Neutrophil (primary cell): ENCODE results near the gene ANAPC1.

ENCODE experiments used
- H3K27ac ChIP-seq: fragments of 200-600 bp; sonication (generic); 2 replicates; pipeline ENCODE4 v1.5.1; 2016; ENCODE audit warnings: mild to moderate bottlenecking, moderate library complexity
- H3K27me3 ChIP-seq: fragments of 200-600 bp; sonication (generic); 2 replicates; pipeline ENCODE4 v1.6.0; 2016; ENCODE audit warnings: mild to moderate bottlenecking
- H3K36me3 ChIP-seq: fragments of 200-600 bp; sonication (generic); 2 replicates; pipeline ENCODE4 v1.5.1; 2017
- H3K4me1 ChIP-seq, 2 experiments: fragments of 200-600 bp in 1 of 2; sonication (generic) in 1 of 2; 1 replicate in 1 of 2; 2 replicates in 1 of 2; pipeline versions ENCODE4 v1.5.1 to v1.6.1; 2013 to 2016; ENCODE audit warnings: low read depth in 1 of 2, low read length in 1 of 2, mild to moderate bottlenecking in 1 of 2, moderate library complexity in 1 of 2; ENCODE audit not compliant: control insufficient read depth in 1 of 2, insufficient read depth in 1 of 2
- H3K4me3 ChIP-seq, 2 experiments: fragments of 200-600 bp in 1 of 2; sonication (generic) in 1 of 2; 1 replicate in 1 of 2; 2 replicates in 1 of 2; pipeline ENCODE4 v1.5.1; 2013 to 2016; ENCODE audit warnings: low read depth in 1 of 2, low read length in 1 of 2, mild to moderate bottlenecking in 1 of 2, moderate library complexity in 1 of 2
- H3K9me3 ChIP-seq: fragments of 200-600 bp; sonication (generic); 2 replicates; pipeline ENCODE4 v1.5.1; 2016
- CTCF ChIP-seq: fragments of 200-600 bp; sonication (generic); IDR thresholded peaks from 2 replicates; pipeline ENCODE4 v1.5.1; 2016; ENCODE audit warnings: antibody characterized with exemption

Gene ANAPC1

GRCh38 chr2:111900859-111901258, 16.9 kb upstream of the ANAPC1 start:
- Histone ChIP-seq H3K36me3 (no peaks in the 10 kb centered on the region), H3K4me1 (peaks cover 16 to 23% of the 10 kb centered on the region in 2 experiments), H3K27me3 (peaks cover 44% of the 10 kb centered on the region), H3K4me3 (no peak overlapping the region), H3K9me3 (no peaks in the 10 kb centered on the region), H3K27ac (no peak overlapping the region)
- no peak for TF ChIP-seq CTCF

- H3K9me3 ChIP-seq: no peaks in the 10 kb centered on the region
- H3K36me3 ChIP-seq: no peaks in the 10 kb centered on the region
- peak overlapping the region; percentile 37 for H3K27ac ChIP-seq
- peaks cover 16 to 23% of the 10 kb centered on the region in 2 experiments for H3K4me1 ChIP-seq
- peak overlapping the region; percentile 61 to 76 for H3K4me3 ChIP-seq
- H3K27me3 ChIP-seq: peaks cover 44% of the 10 kb centered on the region
- no peak for TF ChIP-seq CTCF
These were observed 14.9 kb upstream of the ANAPC1 start for GRCh38 chr2:111898703-111899514.

GRCh38 chr2:111897924-111898702, 14.1 kb upstream of the ANAPC1 start, which contains the start of gene MERTK:
MERTK (plus strand) TSS chr2:111898607; CDS start chr2:111898736, 129 bp downstream.
- Histone ChIP-seq H3K36me3 (no peaks in the 10 kb centered on the region), H3K27me3 (peaks cover 44% of the 10 kb centered on the region), H3K9me3 (no peaks in the 10 kb centered on the region), H3K4me3 (peak within 1 kb of the TSS; percentile 61 to 76), H3K27ac (peak within 1 kb of the TSS; percentile 37), H3K4me1 (peaks cover 16 to 23% of the 10 kb centered on the region in 2 experiments)
- TF ChIP-seq CTCF: no peak

- peaks cover 44% of the 10 kb centered on the region for H3K27me3 ChIP-seq
- peaks cover 16 to 23% of the 10 kb centered on the region in 2 experiments for H3K4me1 ChIP-seq
- H3K9me3 ChIP-seq: no peaks in the 10 kb centered on the region
- H3K27ac ChIP-seq: peak overlapping the region; percentile 33
- no peaks in the 10 kb centered on the region for H3K36me3 ChIP-seq
- H3K4me3 ChIP-seq: peak overlapping the region; percentile 59 to 76
- TF ChIP-seq CTCF: no peak
These were observed 13.6 kb upstream of the ANAPC1 start for GRCh38 chr2:111897630-111897923.

- H3K4me1 ChIP-seq: peaks cover 16 to 23% of the 10 kb centered on the region in 2 experiments
- no peak for TF ChIP-seq CTCF
- H3K27ac ChIP-seq: no peak overlapping the region
- no peaks in the 10 kb centered on the region for H3K36me3 ChIP-seq
- H3K4me3 ChIP-seq: no peak overlapping the region
- H3K9me3 ChIP-seq: no peaks in the 10 kb centered on the region
- H3K27me3 ChIP-seq: peaks cover 44% of the 10 kb centered on the region
These were observed 12.6 kb upstream of the ANAPC1 start for GRCh38 chr2:111896576-111896975.
